ENCODE data around the gene SLC35D1.
A peak's percentile ranks its signal among the peaks of the same experiment; 100 is the strongest.

The SLC35D1 gene

DNA sequence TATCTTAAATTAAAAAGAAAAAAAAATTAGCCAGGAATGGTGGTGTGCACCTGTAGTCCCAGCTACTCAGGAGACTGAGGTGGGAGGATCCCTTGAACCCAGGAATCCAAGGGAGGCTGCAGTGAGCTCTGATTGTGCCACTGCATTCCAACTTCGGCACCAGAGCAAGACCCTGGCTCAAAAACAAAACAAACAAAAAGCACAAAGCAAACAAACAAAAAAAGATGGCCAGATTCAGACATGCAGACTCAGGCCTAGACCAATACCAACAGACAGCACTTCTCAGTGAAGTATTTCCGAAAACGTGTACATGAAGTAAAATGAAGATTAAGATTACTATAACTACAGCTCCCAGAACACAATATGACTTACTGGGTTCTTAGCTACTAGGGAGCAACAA is 10.6 kb downstream of the SLC35D1 start:
- DNase-seq: no peak

GRCh38 chr1:67041841-67042503 is 12.0 kb downstream of the SLC35D1 start:
- no peak for DNase-seq

- no peak for DNase-seq
Measured at GRCh38 chr1:67040405-67040804, 13.5 kb downstream of the SLC35D1 start.

GRCh38 chr1:67031859-67032247 is 22.1 kb downstream of the SLC35D1 start:
- DNase-seq: no peak

DNA sequence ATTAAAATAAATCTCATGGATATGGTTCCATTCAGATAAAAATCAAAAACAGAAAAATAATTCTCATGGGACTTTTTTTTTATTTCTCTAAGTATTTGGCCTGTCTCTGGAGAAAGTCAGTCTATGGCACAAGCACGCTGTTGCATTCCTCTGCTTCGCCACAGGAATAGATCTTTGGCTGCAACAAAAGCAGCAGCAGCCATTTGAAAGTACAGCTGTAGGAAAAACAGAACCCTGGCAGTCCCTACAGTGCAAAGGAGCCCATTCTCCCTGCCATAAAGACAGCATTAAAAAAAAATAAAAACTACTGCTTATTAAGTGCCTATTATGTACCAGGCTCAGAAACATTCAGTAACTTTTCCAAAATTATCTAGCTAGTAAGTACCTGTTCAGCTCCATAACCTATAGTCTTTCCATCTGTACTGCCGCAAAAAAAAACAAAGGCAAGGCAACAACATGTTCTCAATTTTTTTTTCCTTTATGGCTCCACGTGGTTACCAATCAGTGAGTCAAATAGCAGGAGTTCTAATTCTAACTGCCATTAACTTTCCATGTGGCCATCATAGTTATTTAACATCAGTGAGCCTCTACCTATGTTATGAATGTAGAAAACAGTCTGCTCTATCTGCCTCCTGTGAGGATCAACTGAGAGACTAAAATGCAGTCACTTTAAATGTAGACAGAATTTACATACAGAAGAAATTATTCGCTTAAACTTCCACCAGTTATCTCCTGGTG is 22.7 kb downstream of the SLC35D1 start:
- DNase-seq: no peak

GRCh38 chr1:67029472-67029871 is 24.5 kb downstream of the SLC35D1 start:
- DNase-seq: no peak

GRCh38 chr1:67020765-67021164 is 33.2 kb downstream of the SLC35D1 start:
- no peak for DNase-seq

GRCh38 chr1:67020304-67020703 is 33.6 kb downstream of the SLC35D1 start:
- no peak for DNase-seq

DNA sequence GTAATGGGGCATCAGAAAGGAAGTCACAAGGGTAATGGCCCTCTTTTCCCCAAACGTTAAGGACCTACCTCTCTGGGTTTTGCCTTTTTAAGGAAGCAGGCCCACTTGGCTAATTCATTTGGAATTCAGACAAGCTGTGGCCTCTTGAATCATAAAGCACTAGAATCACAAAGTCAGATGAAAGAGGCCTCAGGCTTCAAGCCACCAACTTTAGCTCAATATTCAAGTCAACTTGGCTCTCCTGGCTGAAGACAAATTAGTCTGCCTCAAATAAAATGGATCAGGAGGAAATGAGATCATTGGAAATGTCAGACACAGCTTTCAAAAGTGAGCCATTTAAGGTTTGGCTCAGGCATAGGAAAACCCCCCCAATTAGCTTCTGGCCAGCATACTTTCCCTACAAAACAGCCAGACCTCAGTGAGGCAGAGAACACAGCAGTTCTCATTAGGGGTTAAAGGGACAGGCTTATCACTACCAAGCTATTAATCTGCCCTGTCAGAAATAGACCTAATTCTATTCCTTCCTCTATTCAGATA is 34.3 kb downstream of the SLC35D1 start:
- no peak for DNase-seq

DNA sequence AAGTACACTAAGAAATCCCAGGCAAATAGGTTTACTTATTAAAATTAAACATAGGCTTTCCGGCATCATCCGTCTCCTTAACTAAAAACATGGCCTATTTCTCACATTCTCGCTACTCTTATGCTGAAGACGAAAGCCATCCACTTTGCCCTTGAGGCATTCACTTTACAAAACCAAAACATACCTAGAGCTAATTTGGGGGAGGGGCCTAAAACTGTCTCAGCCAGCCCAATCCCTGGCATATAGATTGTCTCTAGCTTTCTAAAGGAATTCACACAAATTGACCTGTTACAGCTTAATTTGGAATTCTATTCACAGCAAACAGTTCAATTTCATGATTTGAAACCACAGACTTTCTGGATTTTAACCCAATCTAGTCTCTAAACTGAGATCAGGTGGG is 34.8 kb downstream of the SLC35D1 start:
- DNase-seq: no peak

- DNase-seq: no peak
Measured at GRCh38 chr1:67018574-67018973, 35.4 kb downstream of the SLC35D1 start.

GRCh38 chr1:67013573-67013972 is 40.4 kb downstream of the SLC35D1 start:
- DNase-seq: no peak

DNA sequence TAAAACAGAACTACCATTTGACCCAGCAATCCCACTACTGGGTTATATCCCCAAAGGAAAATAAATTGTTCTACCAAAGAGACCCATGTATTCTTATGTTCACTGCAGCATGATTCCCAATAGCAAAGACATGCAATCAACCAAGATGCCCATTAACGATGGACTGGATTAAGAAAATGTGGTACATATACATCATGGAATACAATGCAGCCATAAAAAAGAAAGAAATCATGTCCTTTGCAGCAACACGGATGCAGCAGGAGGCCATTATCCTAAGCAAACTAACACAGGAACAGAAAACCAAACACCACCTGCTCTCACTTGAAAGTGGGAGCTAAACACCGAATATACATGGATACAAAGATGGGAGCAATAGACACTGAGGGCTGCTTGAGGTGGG is 44.2 kb downstream of the SLC35D1 start:
- no peak for DNase-seq

DNA sequence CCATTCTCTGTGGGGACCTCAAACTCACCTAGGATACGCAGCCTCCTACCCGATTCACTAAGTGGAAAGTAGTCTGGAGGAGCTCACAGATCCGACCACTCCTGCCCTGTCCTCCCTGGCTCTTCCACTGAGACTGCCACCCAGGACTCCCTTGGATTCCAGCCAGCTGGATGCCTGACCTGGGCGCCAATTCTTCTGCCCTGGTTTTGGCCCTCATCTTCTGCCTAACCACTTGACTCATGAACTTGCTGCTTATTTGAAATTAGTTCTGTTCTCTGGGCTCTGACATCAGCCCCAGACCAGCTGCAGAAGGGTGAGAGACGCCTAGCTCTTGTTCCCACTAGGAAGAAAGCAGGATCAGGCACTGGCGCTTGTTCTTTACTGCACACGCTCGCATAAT is 48.9 kb downstream of the SLC35D1 start:
- DNase-seq: no peak

DNA sequence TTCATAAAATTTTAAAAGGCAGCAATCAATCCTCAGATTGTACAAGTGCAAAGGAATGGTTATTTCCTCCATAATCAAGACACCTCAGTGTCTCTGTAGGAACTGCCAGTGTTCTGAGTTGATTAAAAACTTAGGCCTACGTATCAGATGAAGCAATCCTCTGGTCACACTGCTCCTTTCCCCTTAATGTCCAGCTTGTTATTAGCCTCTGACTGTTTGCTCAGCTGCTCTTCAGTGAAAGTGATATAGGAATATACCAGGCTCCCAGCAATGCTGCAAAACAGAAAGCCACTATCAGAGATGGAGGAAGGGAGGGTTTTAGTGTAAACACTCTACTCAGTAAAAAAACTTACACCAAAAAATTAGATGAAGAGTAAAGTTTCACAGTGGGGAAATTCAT is 49.8 kb downstream of the SLC35D1 start:
- DNase-seq: no peak

DNA sequence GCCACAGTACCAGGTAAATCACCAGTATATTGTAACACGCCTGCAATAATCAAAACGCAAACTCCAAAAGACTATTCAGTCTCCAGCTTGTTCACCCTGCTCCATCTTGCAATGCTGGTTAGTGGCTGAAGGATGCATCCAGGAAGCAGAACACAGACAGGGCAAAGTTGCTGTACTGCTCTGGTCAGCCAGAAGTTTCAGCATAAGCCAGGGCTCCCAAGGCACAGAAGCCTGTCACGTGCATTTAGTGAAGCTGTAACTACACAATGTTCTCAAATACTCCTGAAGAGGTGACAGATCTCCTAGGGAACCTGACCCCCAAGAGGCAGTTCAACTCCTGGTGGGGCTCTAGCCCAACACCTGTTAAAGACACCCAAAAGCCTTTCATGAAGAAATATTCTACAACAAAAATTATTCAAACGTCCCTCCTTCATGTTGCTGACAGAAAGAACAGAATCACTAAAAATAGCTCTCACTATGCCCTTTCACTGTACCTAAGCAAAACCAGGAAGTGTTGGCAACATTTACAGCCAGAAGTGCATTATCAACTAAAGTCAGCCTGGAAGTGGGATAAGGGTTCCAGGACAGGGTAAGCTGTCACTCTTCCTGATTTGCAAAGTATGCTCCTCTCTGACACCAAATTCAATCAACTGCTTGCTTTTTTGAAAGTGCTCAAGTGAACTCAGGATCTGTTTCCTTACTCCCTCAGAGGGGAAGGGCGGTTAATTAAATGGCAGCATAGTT is 52.1 kb downstream of the SLC35D1 start:
- DNase-seq: no peak

GRCh38 chr1:66999640-67000400 is 54.1 kb downstream of the SLC35D1 start:
- DNase-seq: no peak

GRCh38 chr1:66998972-66999371 is 55.0 kb downstream of the SLC35D1 start:
- no peak for DNase-seq

GRCh38 chr1:66996018-66996682 is 57.8 kb downstream of the SLC35D1 start:
- DNase-seq: peak; percentile 61

DNA sequence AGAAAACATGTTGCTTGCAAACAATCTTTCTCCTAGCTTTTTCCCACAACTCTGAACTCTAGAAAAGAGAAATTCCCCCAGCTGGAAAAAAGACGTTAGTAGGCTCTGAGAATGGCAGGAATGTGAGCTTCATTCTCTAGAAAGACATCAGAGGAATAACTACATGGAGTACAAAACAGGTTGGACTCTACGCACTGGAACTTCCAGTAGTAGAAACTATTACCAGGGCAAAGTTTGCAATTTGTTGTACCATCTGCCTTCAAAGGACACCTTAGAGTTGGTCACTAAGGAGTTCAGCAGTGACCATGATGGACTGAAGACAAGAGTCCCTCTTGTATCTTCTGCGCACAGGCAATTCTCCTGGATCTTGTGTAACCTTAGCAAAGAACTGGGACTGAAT is 60.9 kb downstream of the SLC35D1 start:
- DNase-seq: no peak

DNA sequence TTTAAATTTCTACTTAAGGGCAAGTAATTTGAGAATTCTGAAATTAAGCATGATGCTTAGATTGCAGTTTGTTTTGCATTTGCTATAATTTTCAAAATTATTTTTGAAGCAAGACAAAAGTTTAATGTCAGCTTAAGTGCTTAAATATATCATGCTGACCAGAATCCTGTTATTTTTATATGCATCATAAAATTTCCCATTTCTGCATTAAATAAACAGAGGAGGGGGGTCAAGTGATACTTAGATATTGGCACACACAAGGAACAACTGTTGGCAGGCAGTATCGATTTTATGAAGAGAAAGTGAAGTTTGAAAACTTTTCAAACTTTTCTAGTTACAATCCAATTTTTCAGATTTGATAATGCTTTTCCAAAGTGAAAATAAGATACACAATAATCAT is 68.1 kb downstream of the SLC35D1 start:
- no peak for DNase-seq

- DNase-seq: no peak
Measured at GRCh38 chr1:66984491-66984890, 69.5 kb downstream of the SLC35D1 start.
